H1 (cell line): ENCODE data around the gene ST3GAL3. TPM values are rescaled to one million over a fixed set of nuclear protein-coding genes. Genes with fewer than 3 reads are reported as not detected.

Source experiments
- CTCF ChIA-PET: fragments of 300-600 bp; sonication (Branson Sonifier 250); formaldehyde crosslinking; loops from one replicate; lab custom pipeline; 2021; ENCODE audit not compliant: partially characterized antibody; lab: Charles Lee
- POLR2A ChIA-PET: fragments of 300-600 bp; sonication (Branson Sonifier 250); formaldehyde crosslinking; loops from one replicate; lab custom pipeline; 2021; ENCODE audit warnings: inconsistent platforms; ENCODE audit not compliant: partially characterized antibody; lab: Charles Lee
- DNase-seq, 2 experiments: peaks; one replicate each; pipeline versions ENCODE4 v3.0.0 to v3.0.0-alpha.2; 2010 to 2022; ENCODE audit warnings: low spot score in 2 of 2, low read depth in 1 of 2, mixed read lengths in 1 of 2
- FAIRE-seq: peaks from 2 replicates; lab custom pipeline; 2011; peaks lifted over from hg19 to GRCh38; lab: Jason Lieb, UNC
- H2AFZ ChIP-seq: 2 replicates; pipeline ENCODE4 v1.8.1; 2012; ENCODE audit warnings: low read length, inconsistent platforms
- H2AK5ac ChIP-seq: 2 replicates; pipeline ENCODE4 v1.6.1; 2013; ENCODE audit warnings: low read depth, low read length
- H2BK120ac ChIP-seq: replicated peaks from 2 replicates; pipeline ENCODE3; 2013; ENCODE audit warnings: low read depth, low read length, inconsistent platforms
- H2BK12ac ChIP-seq: 2 replicates; pipeline ENCODE4 v1.6.1; 2013; ENCODE audit warnings: low read depth, low read length
- H2BK15ac ChIP-seq: 2 replicates; pipeline ENCODE4 v1.6.1; 2013; ENCODE audit warnings: low read length
- H2BK20ac ChIP-seq: 2 replicates; pipeline ENCODE4 v1.6.1; 2013; ENCODE audit warnings: low read length
- H2BK5ac ChIP-seq: 2 replicates; pipeline ENCODE4 v1.6.1; 2013; ENCODE audit warnings: low read depth, low read length
- H3K14ac ChIP-seq: 2 replicates; pipeline ENCODE4 v1.6.1; 2013; ENCODE audit warnings: inconsistent platforms; ENCODE audit not compliant: insufficient read length
- H3K18ac ChIP-seq: 2 replicates; pipeline ENCODE4 v1.6.1; 2013; ENCODE audit warnings: low read length; ENCODE audit errors: extremely low read depth
- H3K23ac ChIP-seq: 2 replicates; pipeline ENCODE4 v1.6.1; 2013; ENCODE audit warnings: inconsistent platforms; ENCODE audit not compliant: insufficient read length
- H3K23me2 ChIP-seq: 2 replicates; pipeline ENCODE4 v1.6.1; 2013; ENCODE audit warnings: low read depth, low read length
- H3K27ac ChIP-seq: 2 replicates; pipeline ENCODE4 v1.6.1; 2011; ENCODE audit warnings: low read depth, low read length, inconsistent platforms
- H3K27me3 ChIP-seq, 4 experiments: replicated peaks in 1 of 4; 1 replicate in 1 of 4; 2 replicates in 3 of 4; pipeline versions ENCODE4 v1.6.1 to v1.8.1; 2011 to 2013; ENCODE audit warnings: low read length in 3 of 4, mild to moderate bottlenecking in 3 of 4, inconsistent platforms in 2 of 4, mixed read lengths in 2 of 4, moderate library complexity in 1 of 4; ENCODE audit not compliant: control insufficient read depth in 3 of 4, insufficient read depth in 3 of 4; ENCODE audit errors: extremely low read depth in 1 of 4
- H3K36me3 ChIP-seq, 4 experiments: 2 replicates each; pipeline versions ENCODE4 v1.6.1 to v1.8.1; 2011 to 2013; ENCODE audit warnings: mild to moderate bottlenecking in 4 of 4, low read length in 3 of 4, moderate library complexity in 2 of 4, control low read depth in 1 of 4, inconsistent platforms in 1 of 4; ENCODE audit not compliant: insufficient read depth in 4 of 4, control insufficient read depth in 2 of 4
- H3K4ac ChIP-seq: replicated peaks from 2 replicates; pipeline ENCODE3; 2013; ENCODE audit warnings: low read length, low read depth, mixed read lengths, inconsistent platforms; ENCODE audit not compliant: insufficient read length
- H3K4me1 ChIP-seq, 4 experiments: replicated peaks in 1 of 4; 1 replicate in 1 of 4; 2 replicates in 3 of 4; pipeline versions ENCODE4 v1.6.1 to v1.8.1; 2011 to 2013; ENCODE audit warnings: low read length in 3 of 4, inconsistent platforms in 2 of 4, mixed read lengths in 1 of 4; ENCODE audit not compliant: insufficient read depth in 4 of 4, control insufficient read depth in 3 of 4
- H3K4me2 ChIP-seq, 2 experiments: 2 replicates each; pipeline versions ENCODE4 v1.6.1 to v1.8.1; 2011 to 2013; ENCODE audit warnings: low read depth in 2 of 2, low read length in 2 of 2, control low read depth in 1 of 2, inconsistent platforms in 1 of 2, mild to moderate bottlenecking in 1 of 2; ENCODE audit not compliant: insufficient read depth in 1 of 2
- H3K4me3 ChIP-seq, 4 experiments: fragments of 200-600, 300-600 bp in 1 of 4; sonication (generic), shearing (Covaris generic), sonication (Bioruptor Twin) in 1 of 4; 2 replicates each; pipeline versions ENCODE4 v1.5.1 to v1.8.1; 2011 to 2016; ENCODE audit warnings: low read length in 4 of 4, low read depth in 3 of 4, control low read depth in 2 of 4, inconsistent platforms in 2 of 4, mild to moderate bottlenecking in 2 of 4, mixed read lengths in 1 of 4, moderate library complexity in 1 of 4; ENCODE audit not compliant: insufficient read depth in 2 of 4; ENCODE audit errors: extremely low read depth in 1 of 4
- H3K56ac ChIP-seq: replicated peaks from 2 replicates; pipeline ENCODE3; 2013; ENCODE audit warnings: low read depth, mild to moderate bottlenecking, mixed read lengths, low read length, inconsistent platforms; ENCODE audit not compliant: insufficient read length
- H3K79me1 ChIP-seq: 2 replicates; pipeline ENCODE4 v1.6.1; 2013; ENCODE audit warnings: low read depth, low read length, control low read depth
- H3K79me2 ChIP-seq, 2 experiments: 2 replicates each; pipeline versions ENCODE4 v1.6.1 to v1.8.1; 2012 to 2013; ENCODE audit warnings: low read length in 2 of 2, mild to moderate bottlenecking in 2 of 2, inconsistent platforms in 1 of 2; ENCODE audit not compliant: insufficient read depth in 2 of 2, control insufficient read depth in 1 of 2
- H3K9ac ChIP-seq, 4 experiments: replicated peaks in 1 of 4; 1 replicate in 1 of 4; 2 replicates in 3 of 4; pipeline versions ENCODE4 v1.6.1 to v1.8.1; 2011 to 2013; ENCODE audit warnings: low read depth in 3 of 4, low read length in 3 of 4, control low read depth in 2 of 4, mild to moderate bottlenecking in 2 of 4, moderate library complexity in 2 of 4, inconsistent platforms in 1 of 4; ENCODE audit errors: extremely low read depth in 1 of 4
- H3K9me3 ChIP-seq, 2 experiments: 2 replicates each; pipeline versions ENCODE4 v1.6.1 to v1.8.1; 2012 to 2013; ENCODE audit warnings: mild to moderate bottlenecking in 2 of 2, moderate library complexity in 2 of 2, control low read depth in 1 of 2, inconsistent platforms in 1 of 2, low read depth in 1 of 2, low read length in 1 of 2, mixed read lengths in 1 of 2; ENCODE audit not compliant: insufficient read depth in 2 of 2
- H4K20me1 ChIP-seq, 2 experiments: replicated peaks in 1 of 2; 2 replicates each; pipeline versions ENCODE3 to v1.8.1; 2011 to 2013; ENCODE audit warnings: inconsistent platforms in 2 of 2, low read length in 2 of 2, mild to moderate bottlenecking in 1 of 2; ENCODE audit not compliant: insufficient read depth in 2 of 2, control insufficient read depth in 1 of 2
- H4K5ac ChIP-seq: 2 replicates; pipeline ENCODE4 v1.6.1; 2013; ENCODE audit warnings: low read length, low read depth, mixed read lengths, inconsistent platforms; ENCODE audit not compliant: insufficient read length
- H4K8ac ChIP-seq: 2 replicates; pipeline ENCODE4 v1.8.0; 2013; ENCODE audit warnings: mild to moderate bottlenecking, moderate library complexity, low read length, inconsistent platforms; ENCODE audit not compliant: insufficient read depth; ENCODE audit errors: extremely low read depth
- H4K91ac ChIP-seq: replicated peaks from 2 replicates; pipeline ENCODE3; 2013; ENCODE audit warnings: low read length, mixed read lengths, inconsistent platforms; ENCODE audit not compliant: insufficient read length
- ASH2L ChIP-seq: fragments of 200-600, 300-600 bp; sonication (generic); IDR thresholded peaks from one replicate; pipeline ENCODE4 v1.7.1; 2017; ENCODE audit warnings: low read length
- CHD1 ChIP-seq: IDR thresholded peaks from 2 replicates; pipeline ENCODE4 v1.6.1; 2012; ENCODE audit warnings: low read depth, low read length, improper control_type of control experiment
- EZH2 ChIP-seq: fragments of 200-600 bp; sonication (generic); IDR thresholded peaks from 2 replicates; pipeline ENCODE4 v1.7.1; 2012; ENCODE audit warnings: low read depth, mild to moderate bottlenecking, moderate library complexity, low read length, inconsistent platforms; ENCODE audit not compliant: severe bottlenecking
- HDAC6 ChIP-seq: IDR thresholded peaks from one replicate; pipeline ENCODE4 v1.7.1; 2012; ENCODE audit warnings: low read depth, mild to moderate bottlenecking, inconsistent platforms, low read length, moderate library complexity
- KDM1A ChIP-seq: fragments of 200-600, 300-600 bp; sonication (generic); IDR thresholded peaks from 2 replicates; pipeline ENCODE4 v1.7.1; 2016; ENCODE audit warnings: mild to moderate bottlenecking, low read length, borderline replicate concordance
- KDM5A ChIP-seq: fragments of 200-600 bp; IDR thresholded peaks from 2 replicates; pipeline ENCODE4 v1.7.1; 2012; ENCODE audit warnings: mild to moderate bottlenecking, low read length, inconsistent platforms, mixed read lengths
- MAFK ChIP-seq: IDR thresholded peaks from 2 replicates; pipeline ENCODE4 v1.6.1; 2012; ENCODE audit warnings: low read depth, mild to moderate bottlenecking, improper control_type of control experiment, low read length
- NANOG ChIP-seq: IDR thresholded peaks from 2 replicates; pipeline ENCODE4 v1.6.1; 2011; ENCODE audit warnings: low read length, low read depth, mild to moderate bottlenecking, inconsistent platforms; ENCODE audit not compliant: insufficient read depth, poor library complexity, severe bottlenecking
- SP4 ChIP-seq: IDR thresholded peaks from 2 replicates; pipeline ENCODE4 v1.6.1; 2012; ENCODE audit warnings: low read length, inconsistent platforms
- TAF1 ChIP-seq: IDR thresholded peaks from 2 replicates; pipeline ENCODE4 v1.6.1; 2011; ENCODE audit warnings: mild to moderate bottlenecking, low read depth, low read length
- YY1 ChIP-seq: IDR thresholded peaks from 2 replicates; pipeline ENCODE4 v1.6.1; 2011; ENCODE audit warnings: low read depth, mild to moderate bottlenecking, low read length
- ZNF274 ChIP-seq: IDR thresholded peaks from 2 replicates; pipeline ENCODE4 v1.7.0; 2012; ENCODE audit warnings: low read length, borderline replicate concordance; ENCODE audit errors: extremely low read depth
- WGBS, 2 experiments: shearing (Covaris generic) in 1 of 2; methylation state at CpG; one replicate each; pipeline versions ENCODE4 v1.1.6 to v1.1.7; 2013 to 2015; ENCODE audit warnings: low lambda C conversion rate in 2 of 2, mixed read lengths in 2 of 2, inconsistent platforms in 1 of 2, low coverage in 1 of 2, missing lambda C conversion rate in 1 of 2; ENCODE audit not compliant: insufficient replicate concordance in 2 of 2, insufficient coverage in 1 of 2, insufficient read length in 1 of 2; ENCODE audit errors: extremely low coverage in 1 of 2, missing lambda C conversion rate in 1 of 2; 5-methylcytosine and 5-hydroxymethylcytosine counted together
- polyA plus RNA-seq, 7 experiments: library from polyadenylated mRNA; depleted of rRNA in 3 of 7; stranded (reverse) in 5 of 7; unstranded in 2 of 7; fragments of >200 nt in 5 of 7; fragments of 200-250 nt in 2 of 7; gene quantifications; 1 replicate in 5 of 7; 2 replicates in 1 of 7; 4 replicates in 1 of 7; pipeline versions ENCODE4 v1.2.1 to v1.2.3, GENCODE V29; 2011 to 2013; ENCODE audit warnings: missing spikeins in 2 of 7, mixed read lengths in 2 of 7
- total RNA-seq: library from RNA; stranded (reverse); fragmentation: NEBNext Ultra II Directional; extraction: Animal tissue kit (Norgen Biotek cat#: 25700); gene quantifications from 2 replicates; pipeline ENCODE4 v1.2.1, GENCODE V29; 2021
- TF ChIP-seq, protein P1 (sequence below): IDR thresholded peaks from 2 replicates; pipeline ENCODE4 v1.6.1; 2012; ENCODE audit warnings: low read length, inconsistent platforms

ST3GAL3 gene
- total and polyA plus RNA-seq, 2 of the 8 experiments (the other 6 are each of a cell fraction or from before 2014, with no cell fraction given): 6.8 to 7.0 TPM

DNA sequence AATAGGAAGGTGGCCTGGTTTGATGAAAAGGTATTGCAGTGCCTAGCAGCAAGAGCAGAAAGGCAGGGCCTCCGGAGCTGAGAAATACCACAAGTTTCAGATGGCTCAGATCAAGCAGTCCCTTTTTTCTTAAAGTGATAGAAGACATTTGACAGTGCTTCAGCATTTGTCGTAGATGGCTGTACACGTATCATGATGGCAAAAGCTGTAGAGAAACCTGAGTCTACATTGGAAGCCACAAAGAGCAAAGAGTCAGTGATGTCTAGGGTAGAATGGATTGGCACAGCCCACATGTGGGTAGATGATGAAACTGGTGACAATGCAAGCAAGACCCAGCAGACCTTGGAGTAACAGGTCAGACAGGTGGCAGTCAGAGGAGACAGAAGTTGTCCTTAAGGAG, 124.9 kb downstream of the ST3GAL3 start:
- DNase-seq (no peak), FAIRE-seq (no peak)
- Histone ChIP-seq H3K56ac (no peak overlapping the region), H2BK120ac (no peak overlapping the region), H3K23me2 (no peaks in the 10 kb centered on the region), H3K23ac (no peak overlapping the region), H4K5ac (no peak overlapping the region), H3K14ac (no peak overlapping the region), H3K4me1 (peaks cover 5 to 18% (median 17%) of the 10 kb centered on the region in 4 experiments), H3K27ac (no peak overlapping the region), H2BK5ac (no peak overlapping the region), H3K27me3 (no peaks in the 10 kb centered on the region; a peak in 1 of 7 replicates), H3K9me3 (no peaks in the 10 kb centered on the region), H4K91ac (no peak overlapping the region), H2AFZ (no peak overlapping the region), H2AK5ac (peak overlapping the region; percentile 20; the same call in 1 of the 2 replicates), H3K4me2 (no peak overlapping the region), H3K79me1 (no peaks in the 10 kb centered on the region), H2BK15ac (0 out of 2 replicates have a peak overlapping the region, but pooled peaks have one; percentile 3), H3K4me3 (no peak overlapping the region), H3K4ac (peak overlapping the region; percentile 14), H2BK12ac (peak overlapping the region; percentile 62; the same call in 1 of the 2 replicates), H3K18ac (0 out of 2 replicates have a peak overlapping the region, but pooled peaks have one; percentile 4), H4K20me1 (no peaks in the 10 kb centered on the region), H3K79me2 (no peaks in the 10 kb centered on the region), H2BK20ac (no peak overlapping the region; the same call in 1 of the 2 replicates), H4K8ac (no peak overlapping the region), H3K36me3 (no peaks in the 10 kb centered on the region), H3K9ac (no peak overlapping the region)
- 89% methylated on average over 3 of the region's 3 CpGs; no CpG with 5 or more reads in 1 of the 2 experiments for WGBS, 2 experiments
- CTCF ChIA-PET: interaction anchor here (0.7 to 1.7 kb wide), 4 partner anchors 43 to 99 kb away, joined by 3 to 7 read pairs (median 4); no protein-coding TSS in a partner anchor
- POLR2A ChIA-PET: interaction anchor here (1.2 kb wide), 1 partner anchor 16 kb away, joined by 3 read pairs; no protein-coding TSS in a partner anchor
- TF ChIP-seq YY1 (no peak), SP4 (no peak), CHD1 (no peak), HDAC6 (no peak), KDM1A (no peak), MAFK (no peak), KDM5A (no peak), ASH2L (no peak), EZH2 (no peak), NANOG (no peak), TAF1 (no peak), ZNF274 (no peak)
- TF ChIP-seq, protein P1, sequence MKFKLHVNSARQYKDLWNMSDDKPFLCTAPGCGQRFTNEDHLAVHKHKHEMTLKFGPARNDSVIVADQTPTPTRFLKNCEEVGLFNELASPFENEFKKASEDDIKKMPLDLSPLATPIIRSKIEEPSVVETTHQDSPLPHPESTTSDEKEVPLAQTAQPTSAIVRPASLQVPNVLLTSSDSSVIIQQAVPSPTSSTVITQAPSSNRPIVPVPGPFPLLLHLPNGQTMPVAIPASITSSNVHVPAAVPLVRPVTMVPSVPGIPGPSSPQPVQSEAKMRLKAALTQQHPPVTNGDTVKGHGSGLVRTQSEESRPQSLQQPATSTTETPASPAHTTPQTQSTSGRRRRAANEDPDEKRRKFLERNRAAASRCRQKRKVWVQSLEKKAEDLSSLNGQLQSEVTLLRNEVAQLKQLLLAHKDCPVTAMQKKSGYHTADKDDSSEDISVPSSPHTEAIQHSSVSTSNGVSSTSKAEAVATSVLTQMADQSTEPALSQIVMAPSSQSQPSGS: no peak
